ENCODE measurements around the gene LRRC55.

- TF ChIP-seq CTCF (conservative IDR thresholded peaks at IDR 0.05) (no peak), ZFX (IDR thresholded peaks at IDR 0.05) (no peak)
Measured at GRCh38 chr11:57162179-57162898, 19.4 kb upstream of the LRRC55 start.
